Mammary epithelial cell (primary cell): ENCODE results near the gene ATP10A.

Experiments
- CTCF ChIP-seq, 2 donors: IDR thresholded peaks in 1 of 2; conservative IDR thresholded peaks in 1 of 2; 2 replicates each; pipeline ENCODE4 v1.5.1; 2011 to 2012; ENCODE audit warnings: inconsistent platforms in 2 of 2, low read length in 2 of 2, mild to moderate bottlenecking in 2 of 2, control low read depth in 1 of 2, low read depth in 1 of 2; ENCODE audit not compliant: insufficient read depth in 1 of 2; ENCODE audit errors: extremely low read depth in 1 of 2
- EZH2 ChIP-seq: IDR thresholded peaks from 2 replicates; pipeline ENCODE4 v1.6.1; 2012; ENCODE audit warnings: low read length, inconsistent platforms, borderline replicate concordance

GRCh38 chr15:25777037-25777436 lies 86.1 kb downstream of the ATP10A start:
- TF ChIP-seq CTCF (conservative IDR thresholded peaks at IDR 0.05 in 1 of 2, IDR thresholded peaks at IDR 0.05 in 1 of 2; ENCODE audit: extremely low read depth in 1 of 2, insufficient read depth in 1 of 2, low read depth in 1 of 2, low read length in 2 of 2), result no peak
- TF ChIP-seq EZH2, result no peak
